Loucy (cell line): ENCODE measurements around the gene ACVR1B.

ENCODE experiments used
- H2AFZ ChIP-seq: fragments of 200-600 bp; sonication (generic); 2 replicates; pipeline ENCODE4 v1.6.0; 2016; ENCODE audit warnings: antibody characterized with exemption, mild to moderate bottlenecking, low read length, moderate library complexity
- H3F3A ChIP-seq: fragments of 200-600 bp; 2 replicates; pipeline ENCODE4 v1.6.0; 2016; ENCODE audit warnings: antibody characterized with exemption, low read depth, mild to moderate bottlenecking
- H3K27me3 ChIP-seq: fragments of 200-600 bp; sonication (generic); 2 replicates; pipeline ENCODE4 v1.6.1; 2014; ENCODE audit warnings: low read length, mild to moderate bottlenecking; ENCODE audit not compliant: insufficient read depth, poor library complexity, severe bottlenecking
- H3K36me3 ChIP-seq: fragments of 200-600 bp; sonication (generic); 2 replicates; pipeline ENCODE4 v1.6.1; 2016; ENCODE audit warnings: low read length; ENCODE audit not compliant: insufficient read depth
- H3K4me1 ChIP-seq: fragments of 200-600 bp; sonication (generic); 2 replicates; pipeline ENCODE4 v1.5.1; 2014; ENCODE audit warnings: low read length, mild to moderate bottlenecking; ENCODE audit not compliant: insufficient read depth, poor library complexity, severe bottlenecking
- H3K4me2 ChIP-seq: fragments of 200-600 bp; sonication (generic); 2 replicates; pipeline ENCODE4 v1.6.0; 2014; ENCODE audit warnings: antibody characterized with exemption, low read length, low read depth, mild to moderate bottlenecking; ENCODE audit not compliant: poor library complexity, severe bottlenecking
- H3K4me3 ChIP-seq: fragments of 200-600 bp; sonication (generic); 2 replicates; pipeline ENCODE4 v1.5.1; 2014; ENCODE audit warnings: low read length, mild to moderate bottlenecking, mixed read lengths; ENCODE audit not compliant: poor library complexity, severe bottlenecking
- H3K79me2 ChIP-seq: fragments of 200-600 bp; sonication (generic); 2 replicates; pipeline ENCODE4 v1.6.1; 2014; ENCODE audit warnings: low read length; ENCODE audit not compliant: insufficient read depth
- H3K9ac ChIP-seq: fragments of 200-600 bp; sonication (generic); 2 replicates; pipeline ENCODE4 v1.6.0; 2014; ENCODE audit warnings: mild to moderate bottlenecking, low read depth, low read length, moderate library complexity; ENCODE audit not compliant: poor library complexity, severe bottlenecking
- H3K9me2 ChIP-seq: fragments of 200-600 bp; sonication (generic); replicated peaks from 2 replicates; pipeline ENCODE4 v1.6.1; 2016; ENCODE audit warnings: low read depth, low read length, mixed read lengths
- H3K9me3 ChIP-seq: fragments of 200-600 bp; sonication (generic); 2 replicates; pipeline ENCODE4 v1.6.1; 2014; ENCODE audit warnings: mild to moderate bottlenecking, antibody characterized with exemption, low read length, low read depth; ENCODE audit not compliant: insufficient read depth
- H4K20me1 ChIP-seq: fragments of 200-600 bp; sonication (generic); 2 replicates; pipeline ENCODE4 v1.6.0; 2014; ENCODE audit warnings: antibody characterized with exemption, low read length, mild to moderate bottlenecking; ENCODE audit not compliant: insufficient read depth, poor library complexity, severe bottlenecking
- CTCF ChIP-seq: fragments of 200-600 bp; sonication (generic); conservative IDR thresholded peaks from 2 replicates; pipeline ENCODE4 v1.5.1; 2014; ENCODE audit warnings: mild to moderate bottlenecking, antibody characterized with exemption, low read length
- EZH2phosphoT487 ChIP-seq: fragments of 200-600 bp; IDR thresholded peaks from 2 replicates; pipeline ENCODE4 v1.6.1; 2018; ENCODE audit warnings: antibody characterized with exemption, mild to moderate bottlenecking, moderate library complexity, borderline replicate concordance

Gene ACVR1B

GRCh38 chr12:51941011-51941581 is 10.4 kb upstream of the ACVR1B start:
- H4K20me1 ChIP-seq = no peaks in the 10 kb centered on the region
- H3K4me1 ChIP-seq = peaks cover 35% of the 10 kb centered on the region
- no peak overlapping the region for H3K9ac ChIP-seq
- no peak overlapping the region for H3K4me2 ChIP-seq
- no peak overlapping the region for H3K4me3 ChIP-seq
- H3K36me3 ChIP-seq = no peaks in the 10 kb centered on the region
- no peaks in the 10 kb centered on the region for H3K9me2 ChIP-seq
- H3K9me3 ChIP-seq = peaks cover 8% of the 10 kb centered on the region
- H2AFZ ChIP-seq = no peak overlapping the region
- H3F3A ChIP-seq = no peaks in the 10 kb centered on the region
- TF ChIP-seq CTCF = no peak
- TF ChIP-seq EZH2phosphoT487 = no peak
- no peaks in the 10 kb centered on the region for H3K27me3 ChIP-seq
- H3K79me2 ChIP-seq = no peaks in the 10 kb centered on the region

- no peaks in the 10 kb centered on the region for H3K79me2 ChIP-seq
- TF ChIP-seq CTCF = no peak
- TF ChIP-seq EZH2phosphoT487 = no peak
- H3K9ac ChIP-seq = no peak overlapping the region
- no peaks in the 10 kb centered on the region for H3F3A ChIP-seq
- no peak overlapping the region for H3K4me3 ChIP-seq
- H3K36me3 ChIP-seq = no peaks in the 10 kb centered on the region
- H3K4me1 ChIP-seq = peaks cover 35% of the 10 kb centered on the region
- H3K27me3 ChIP-seq = no peaks in the 10 kb centered on the region
- no peaks in the 10 kb centered on the region for H3K9me2 ChIP-seq
- H3K9me3 ChIP-seq = peaks cover 8% of the 10 kb centered on the region
- no peaks in the 10 kb centered on the region for H4K20me1 ChIP-seq
- H2AFZ ChIP-seq = no peak overlapping the region
- H3K4me2 ChIP-seq = no peak overlapping the region
Measured at GRCh38 chr12:51941604-51942003, 9.9 kb upstream of the ACVR1B start.

GRCh38 chr12:51942056-51942455 is 9.4 kb upstream of the ACVR1B start:
- Histone ChIP-seq H2AFZ (no peak overlapping the region), H3K36me3 (no peaks in the 10 kb centered on the region), H3K9me2 (no peaks in the 10 kb centered on the region), H3K9ac (no peak overlapping the region), H3K4me3 (no peak overlapping the region), H3K27me3 (no peaks in the 10 kb centered on the region), H3K79me2 (no peaks in the 10 kb centered on the region), H3F3A (no peaks in the 10 kb centered on the region), H3K9me3 (peaks cover 8% of the 10 kb centered on the region), H3K4me1 (peaks cover 35% of the 10 kb centered on the region), H3K4me2 (no peak overlapping the region), H4K20me1 (no peaks in the 10 kb centered on the region)
- TF ChIP-seq CTCF (no peak), EZH2phosphoT487 (no peak)
